A549 (cell line): ENCODE measurements around the gene MYT1. TPM values are rescaled to one million over a fixed set of nuclear protein-coding genes. Genes with fewer than 3 reads are reported as not detected.

Source experiments
- ATAC-seq, 2 experiments: fragments of 200-7000 bp in 1 of 2; fragments of >200 bp in 1 of 2; cut with Nextera tagmentation in 1 of 2; cut with Tn5 transposase in 1 of 2; 3 replicates each; pipeline versions ENCODE4 v1.8.0 to v1.9.1; 2018 to 2020; ENCODE audit warnings: mild to moderate bottlenecking in 1 of 2, moderate library complexity in 1 of 2
- CTCF ChIA-PET: fragments of 300-600 bp; sonication (Branson Sonifier 250); formaldehyde crosslinking; extraction: SDS; loops from one replicate; lab custom pipeline; 2021; ENCODE audit warnings: antibody characterized with exemption, inconsistent platforms; lab: Yijun Ruan, JAX
- POLR2A ChIA-PET: fragments of 350-600 bp; formaldehyde crosslinking; extraction: SDS; loops from one replicate; lab custom pipeline; 2021; ENCODE audit warnings: antibody characterized with exemption, inconsistent platforms; lab: Yijun Ruan, JAX
- DNase-seq, 2 experiments: peaks; one replicate each; pipeline versions ENCODE4 v3.0.0 to v3.0.0-alpha.2; 2011 to 2016; ENCODE audit warnings: low read depth in 1 of 2, low spot score in 1 of 2
- FAIRE-seq: peaks from 2 replicates; lab custom pipeline; 2011; peaks lifted over from hg19 to GRCh38; lab: Jason Lieb, UNC
- H3K27ac ChIP-seq, 2 experiments: fragments of >200 bp; sonication (Bioruptor Twin); formaldehyde crosslinking; 3 replicates each; pipeline ENCODE4 v1.5.1; 2016 to 2017
- H3K4me1 ChIP-seq: fragments of >200 bp; sonication (Bioruptor Twin); formaldehyde crosslinking; 3 replicates; pipeline ENCODE4 v1.6.1; 2016
- H3K4me2 ChIP-seq: fragments of >200 bp; sonication (Bioruptor Twin); formaldehyde crosslinking; 3 replicates; pipeline ENCODE4 v1.6.1; 2016
- H3K4me3 ChIP-seq: fragments of >200 bp; sonication (Bioruptor Twin); formaldehyde crosslinking; 3 replicates; pipeline ENCODE4 v1.5.1; 2016
- H3K9me3 ChIP-seq: fragments of >200 bp; sonication (Bioruptor Twin); formaldehyde crosslinking; 3 replicates; pipeline ENCODE4 v1.6.1; 2016
- BHLHE40 ChIP-seq: IDR thresholded peaks from 2 replicates; pipeline ENCODE4 v1.6.1; 2012; ENCODE audit warnings: low read depth, low read length, inconsistent platforms
- CBX2 ChIP-seq: fragments of 200-600 bp; sonication (generic); IDR thresholded peaks from 2 replicates; pipeline ENCODE4 v1.6.1; 2016; ENCODE audit warnings: low read depth, mild to moderate bottlenecking, borderline replicate concordance
- CBX8 ChIP-seq: fragments of 200-600 bp; sonication (generic); IDR thresholded peaks from 2 replicates; pipeline ENCODE4 v1.6.1; 2016
- CEBPB ChIP-seq, 2 experiments: fragments of >200 bp in 1 of 2; sonication (Bioruptor Twin) in 1 of 2; formaldehyde crosslinking in 1 of 2; IDR thresholded peaks; 2 replicates each; pipeline ENCODE4 v1.6.1; 2012 to 2016
- CHD2 ChIP-seq: fragments of 150-350 bp; IDR thresholded peaks from 2 replicates; pipeline ENCODE4 v1.6.1; 2014; ENCODE audit warnings: low read length; ENCODE audit not compliant: partially characterized antibody
- ELK1 ChIP-seq: fragments of 150-350 bp; IDR thresholded peaks from 2 replicates; pipeline ENCODE4 v1.6.1; 2014; ENCODE audit warnings: low read depth, mild to moderate bottlenecking, low read length
- FOSB ChIP-seq: fragments of 250-450 bp; sonication (Bioruptor Pico); IDR thresholded peaks from 2 replicates; pipeline ENCODE4 v1.5.0; 2020; ENCODE audit warnings: mild to moderate bottlenecking, moderate library complexity
- GATA3 ChIP-seq: IDR thresholded peaks from 2 replicates; pipeline ENCODE4 v1.6.1; 2012; ENCODE audit warnings: borderline replicate concordance
- HEYL ChIP-seq: fragments of 250-450 bp; sonication (Bioruptor Pico); IDR thresholded peaks from 2 replicates; pipeline ENCODE4 v1.8.0; 2021; ENCODE audit warnings: mild to moderate bottlenecking, moderate library complexity
- HMGXB4 ChIP-seq: fragments of 250-450 bp; sonication (Bioruptor Pico); IDR thresholded peaks from 2 replicates; pipeline ENCODE4 v1.5.0; 2021; ENCODE audit warnings: mild to moderate bottlenecking, moderate library complexity, borderline replicate concordance
- HOXB13 ChIP-seq: fragments of 250-450 bp; sonication (Bioruptor Pico); IDR thresholded peaks from 2 replicates; pipeline ENCODE4 v1.5.0; 2020; ENCODE audit warnings: low read depth, mild to moderate bottlenecking, moderate library complexity
- HOXB5 ChIP-seq: fragments of 250-450 bp; sonication (Bioruptor Pico); IDR thresholded peaks from 2 replicates; pipeline ENCODE4 v1.5.0; 2020; ENCODE audit warnings: mild to moderate bottlenecking, moderate library complexity
- KDM1A ChIP-seq: fragments of 200-600 bp; sonication (generic); IDR thresholded peaks from 2 replicates; pipeline ENCODE4 v1.6.1; 2016; ENCODE audit warnings: low read depth, mild to moderate bottlenecking
- KDM5A ChIP-seq: fragments of 200-600 bp; sonication (generic); IDR thresholded peaks from 2 replicates; pipeline ENCODE4 v1.6.1; 2016; ENCODE audit warnings: antibody characterized with exemption, mild to moderate bottlenecking
- MAZ ChIP-seq: fragments of 150-350 bp; IDR thresholded peaks from 2 replicates; pipeline ENCODE4 v1.6.1; 2014; ENCODE audit warnings: antibody characterized with exemption, low read depth, low read length, borderline replicate concordance
- PBX3 ChIP-seq: IDR thresholded peaks from 2 replicates; pipeline ENCODE4 v1.6.1; 2012
- RAD21 ChIP-seq, 2 experiments: fragments of >200 bp in 1 of 2; sonication (Bioruptor Twin) in 1 of 2; formaldehyde crosslinking in 1 of 2; IDR thresholded peaks in 1 of 2; conservative IDR thresholded peaks in 1 of 2; 2 replicates in 1 of 2; 3 replicates in 1 of 2; pipeline ENCODE4 v1.6.1; 2012 to 2018; ENCODE audit warnings: inconsistent platforms in 1 of 2
- SREBF2 ChIP-seq: fragments of 450-650 bp; IDR thresholded peaks from 2 replicates; pipeline ENCODE4 v1.6.1; 2014; ENCODE audit warnings: mild to moderate bottlenecking, moderate library complexity
- TFCP2L1 ChIP-seq: fragments of 250-450 bp; sonication (Bioruptor Pico); IDR thresholded peaks from 2 replicates; pipeline ENCODE4 v1.5.0; 2021; ENCODE audit warnings: mild to moderate bottlenecking
- TP53 ChIP-seq: fragments of 250-450 bp; sonication (Bioruptor Pico); IDR thresholded peaks from 2 replicates; pipeline ENCODE4 v1.5.0; 2021; ENCODE audit warnings: mild to moderate bottlenecking, moderate library complexity
- USF2 ChIP-seq: fragments of 450-650 bp; IDR thresholded peaks from 2 replicates; pipeline ENCODE4 v1.6.1; 2014; ENCODE audit warnings: antibody characterized with exemption
- ZFP36 ChIP-seq: fragments of 450-650 bp; IDR thresholded peaks from 2 replicates; pipeline ENCODE4 v1.6.1; 2014; ENCODE audit warnings: borderline replicate concordance; ENCODE audit not compliant: partially characterized antibody
- WGBS: methylation state at CpG from one replicate; pipeline ENCODE4 v1.1.6; 2017; ENCODE audit errors: missing lambda C conversion rate; 5-methylcytosine and 5-hydroxymethylcytosine counted together
- polyA plus RNA-seq, 4 experiments: library from polyadenylated mRNA; depleted of rRNA in 3 of 4; stranded (reverse); fragments of >200 nt; fragmentation: RNase III in 1 of 4; extraction: RNeasy Plus Mini Kit Qiagen cat#74134 plus additional on column Dnase treatment in 1 of 4; gene quantifications; 2 replicates in 3 of 4; 3 replicates in 1 of 4; pipeline ENCODE4 v1.2.3, GENCODE V29; 2011 to 2017

MYT1 gene
- polyA plus RNA-seq, 2 of the 4 experiments (the other 2 are of a cell fraction) = 0.21 to 0.22 TPM

GRCh38 chr20:64269604-64270411 lies 105.6 kb downstream of the MYT1 start:
- DNase-seq (no peak), ATAC-seq (no peak; a peak in 1 of 6 replicates), FAIRE-seq (no peak)
- Histone ChIP-seq H3K4me2 (no peak overlapping the region), H3K27ac (no peak overlapping the region), H3K4me3 (no peak overlapping the region), H3K9me3 (no peaks in the 10 kb centered on the region), H3K4me1 (no peaks in the 10 kb centered on the region)
- 94% methylated on average over 53 of the region's 53 CpGs for WGBS
- ChIA-PET POLR2A (no interaction called here), CTCF (no interaction called here)
- TF ChIP-seq ELK1 = no peak
- no peak for TF ChIP-seq CBX2
- TF ChIP-seq USF2 = no peak
- TF ChIP-seq HEYL (CRISPR knock-in tag) = no peak
- TF ChIP-seq MAZ = no peak
- no peak for TF ChIP-seq RAD21 (conservative IDR thresholded peaks at IDR 0.05 in 1 of 2, IDR thresholded peaks at IDR 0.05 in 1 of 2)
- TF ChIP-seq SREBF2 = no peak
- TF ChIP-seq CHD2 = no peak
- TF ChIP-seq CEBPB (IDR thresholded peaks at IDR 0.05) = no peak
- TF ChIP-seq HOXB13 = no peak
- no peak for TF ChIP-seq BHLHE40
- no peak for TF ChIP-seq KDM5A
- TF ChIP-seq PBX3 = no peak
- no peak for TF ChIP-seq HMGXB4
- TF ChIP-seq KDM1A = no peak
- TF ChIP-seq ZFP36 = no peak

- no peak for DNase-seq
- H3K9me3 ChIP-seq = no peaks in the 10 kb centered on the region
- POLR2A ChIA-PET = no interaction called here
- H3K27ac ChIP-seq = no peak overlapping the region
- no peak for TF ChIP-seq CBX8
- no peak for TF ChIP-seq HOXB13
- TF ChIP-seq TP53 (CRISPR knock-in tag) = no peak
- TF ChIP-seq FOSB (CRISPR knock-in tag) = no peak
- TF ChIP-seq HOXB5 = no peak
- TF ChIP-seq BHLHE40 = no peak
- TF ChIP-seq CHD2 = no peak
- no peak for TF ChIP-seq GATA3
- no peak for TF ChIP-seq TFCP2L1 (CRISPR knock-in tag)
- TF ChIP-seq, all 56 proteins: peak for 0
- no peaks in the 10 kb centered on the region for H3K4me1 ChIP-seq
- no peak overlapping the region for H3K4me3 ChIP-seq
- FAIRE-seq (no peak), ATAC-seq (no peak)
- H3K4me2 ChIP-seq = no peak overlapping the region
- CTCF ChIA-PET = no interaction called here
- 94% methylated on average over 11 of the region's 11 CpGs for WGBS
Observed at GRCh38 chr20:64271636-64272035, 107.4 kb downstream of the MYT1 start.
